ENCODE results near the gene TOM1L2.

Gene TOM1L2

DNA sequence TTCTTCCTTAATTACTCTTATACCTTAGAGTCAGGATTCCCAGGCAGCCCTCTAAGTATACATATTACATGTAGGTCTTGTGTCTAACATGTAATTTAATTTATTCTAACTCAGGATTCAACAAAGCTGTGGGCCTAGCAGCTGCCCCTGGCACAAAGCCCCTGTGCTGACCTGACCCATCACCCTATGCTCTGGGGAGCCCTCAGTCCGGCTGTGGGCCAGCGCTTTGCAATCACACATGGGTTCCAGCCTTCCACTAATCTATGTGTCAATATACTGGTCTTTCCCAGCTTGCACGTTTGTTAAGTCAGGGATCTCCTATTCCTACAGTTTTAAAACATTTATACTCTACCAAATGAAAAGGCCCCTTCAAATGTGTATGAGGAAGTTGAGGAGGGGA, 72.7 kb downstream of the TOM1L2 start:
- DNase-seq (ENCODE audit: low spot score), result no peak

DNA sequence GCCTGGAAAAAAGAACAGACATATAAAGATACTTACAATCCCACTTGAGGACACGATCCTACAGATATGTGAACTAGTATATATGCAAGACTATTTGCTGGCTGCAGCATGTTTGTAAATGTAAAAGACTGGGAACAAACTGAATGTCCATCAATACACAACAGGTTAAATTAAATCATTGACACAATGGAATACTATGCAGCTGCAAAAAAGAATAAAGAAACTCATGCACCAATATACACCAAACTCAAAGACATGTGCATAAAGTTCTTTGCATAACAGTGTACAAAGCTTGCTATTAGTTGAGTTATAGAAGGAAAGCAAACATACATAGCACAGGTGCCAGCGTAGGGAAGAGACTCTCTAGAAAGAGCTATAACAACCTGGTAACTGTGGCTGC, 73.5 kb downstream of the TOM1L2 start:
- no peak for DNase-seq (ENCODE audit: low spot score)

GRCh38 chr17:17897442-17897841, 74.8 kb downstream of the TOM1L2 start:
- DNase-seq (ENCODE audit: low spot score), result no peak

DNA sequence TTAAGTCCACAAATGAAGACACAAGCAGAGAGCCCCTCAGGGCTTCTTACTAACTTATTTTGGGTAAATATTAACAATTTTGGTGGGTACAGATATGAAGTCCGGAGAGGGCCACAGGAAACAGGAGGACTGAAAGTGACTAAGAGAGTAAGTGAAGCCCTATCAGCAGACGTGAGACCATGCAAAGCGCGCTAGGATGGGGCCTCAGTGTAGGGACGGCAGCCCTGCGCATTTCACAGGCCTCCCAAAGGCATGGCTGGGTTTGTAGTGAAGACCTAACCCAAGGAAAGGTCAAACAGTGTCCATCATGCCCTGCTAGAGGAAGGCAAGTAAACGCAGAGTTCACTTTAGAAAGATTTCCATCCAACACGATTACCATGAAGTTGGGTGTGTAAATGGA, 75.5 kb downstream of the TOM1L2 start:
- no peak for DNase-seq (ENCODE audit: low spot score)

- DNase-seq (ENCODE audit: low spot score), result no peak
These were observed 78.2 kb downstream of the TOM1L2 start for GRCh38 chr17:17893801-17894644.

GRCh38 chr17:17892731-17893130, 79.5 kb downstream of the TOM1L2 start:
- DNase-seq (ENCODE audit: low spot score), result no peak

DNA sequence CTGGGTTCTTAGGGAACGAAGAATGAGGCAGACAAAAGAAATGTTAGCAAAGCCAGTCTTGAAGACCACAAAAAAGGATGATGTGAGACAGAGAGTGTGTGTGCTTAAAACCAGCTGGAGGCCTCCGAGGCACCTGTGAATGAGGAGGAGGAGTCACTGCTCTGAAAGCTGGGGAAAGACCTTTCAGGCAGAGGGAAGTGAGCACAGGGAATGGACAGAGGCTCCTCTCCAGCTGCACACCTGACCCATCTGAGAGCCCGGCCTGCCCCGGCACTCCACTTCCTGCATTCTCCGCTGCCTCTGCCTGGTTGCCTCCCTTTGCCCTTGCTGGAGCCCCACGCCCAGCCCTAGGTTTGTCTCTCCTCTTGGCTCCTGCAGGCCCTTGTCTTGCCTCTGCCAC, 80.2 kb downstream of the TOM1L2 start:
- DNase-seq (ENCODE audit: low spot score), result no peak

GRCh38 chr17:17890773-17891759, 81.1 kb downstream of the TOM1L2 start:
- peak; percentile 87 for DNase-seq (ENCODE audit: low spot score)

- DNase-seq (ENCODE audit: low spot score), result no peak
These were observed 82.3 kb downstream of the TOM1L2 start for GRCh38 chr17:17889922-17890321.

GRCh38 chr17:17888821-17889220, 83.4 kb downstream of the TOM1L2 start:
- no peak for DNase-seq (ENCODE audit: low spot score)

DNA sequence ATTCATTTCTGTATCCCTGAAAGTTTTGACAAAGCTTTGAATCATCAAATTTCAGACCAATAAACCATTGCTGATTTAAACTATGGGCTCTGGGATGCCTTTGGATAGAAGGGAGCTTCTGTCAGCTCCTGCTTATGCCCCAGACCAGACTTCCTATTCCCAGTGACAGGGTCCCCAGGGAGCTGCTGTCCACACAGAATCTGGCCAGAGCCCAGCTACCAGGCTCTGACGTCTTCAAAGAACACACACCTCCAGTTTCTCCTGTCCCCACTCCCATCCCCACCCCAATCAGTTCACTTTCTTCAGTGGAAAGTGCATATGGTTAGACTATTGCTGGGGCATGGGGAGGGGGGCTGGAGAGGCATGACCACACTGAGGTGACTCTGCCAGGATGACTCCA, 83.8 kb downstream of the TOM1L2 start:
- DNase-seq (ENCODE audit: low spot score), result no peak

DNA sequence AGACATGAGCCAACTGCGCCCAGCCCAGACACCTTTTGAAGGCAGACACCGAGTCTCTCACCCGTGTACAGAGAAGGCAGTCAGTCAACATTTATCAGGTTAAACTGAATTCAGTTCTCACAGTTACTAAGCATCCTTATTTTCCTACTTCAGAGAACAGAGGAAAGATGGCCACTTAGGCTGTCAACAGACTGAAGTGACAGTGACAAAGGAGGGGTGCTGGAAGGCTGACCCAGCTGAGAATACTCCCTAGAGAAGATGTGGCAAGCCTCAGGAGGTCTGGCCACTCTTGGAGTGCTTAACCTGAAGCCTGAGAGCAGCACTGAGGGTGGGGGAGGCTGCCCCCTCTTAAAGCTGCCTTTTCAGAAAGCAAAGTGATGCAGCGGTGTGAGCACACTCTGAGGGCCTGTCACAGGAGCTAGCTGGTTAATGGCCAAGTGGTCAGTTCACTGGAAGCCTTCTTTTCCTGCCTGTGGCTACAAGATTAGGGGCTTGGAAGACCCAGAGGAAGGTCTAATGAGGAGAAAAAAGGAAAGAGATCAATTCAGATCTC, 84.4 kb downstream of the TOM1L2 start:
- no peak for DNase-seq (ENCODE audit: low spot score)

DNA sequence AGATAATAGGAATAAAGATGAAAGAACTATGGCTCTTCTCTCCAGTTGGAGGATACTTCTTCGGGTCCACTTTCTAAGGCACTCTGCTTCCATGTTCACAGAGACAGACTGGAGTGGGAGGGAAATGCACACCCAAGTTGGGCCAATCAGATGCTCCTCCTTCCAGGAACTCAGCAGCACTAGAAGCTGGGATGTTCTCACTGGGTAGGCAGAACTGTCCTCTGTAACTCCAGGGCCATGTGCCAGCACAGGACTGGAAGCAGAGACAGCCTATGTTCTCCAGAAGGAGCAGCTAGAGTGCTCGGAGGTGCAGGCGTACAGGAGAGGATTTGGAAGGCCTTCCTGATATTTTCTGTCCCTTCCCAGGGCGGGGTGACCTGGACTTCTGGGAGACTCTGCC, 85.5 kb downstream of the TOM1L2 start:
- no peak for DNase-seq (ENCODE audit: low spot score)

DNA sequence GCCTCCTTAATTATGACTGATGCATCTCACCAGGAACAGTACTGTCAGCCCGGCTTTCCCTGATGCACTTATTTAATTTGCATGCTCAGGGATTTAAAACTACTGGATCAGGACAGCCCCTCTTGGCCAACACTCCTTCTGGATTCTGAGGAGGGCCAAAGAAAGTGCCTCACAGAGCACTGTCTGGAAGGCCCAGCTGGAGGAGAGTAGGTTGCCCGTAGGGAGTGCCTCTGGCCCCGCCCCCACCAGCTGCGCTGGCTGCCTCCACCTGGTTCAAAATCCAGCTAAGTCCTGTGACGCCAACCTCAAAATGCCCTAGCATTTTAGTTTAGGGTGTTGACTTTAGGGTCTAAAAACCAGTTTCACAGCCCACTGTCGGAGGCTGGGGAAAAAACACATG, 86.0 kb downstream of the TOM1L2 start:
- no peak for DNase-seq (ENCODE audit: low spot score)

DNA sequence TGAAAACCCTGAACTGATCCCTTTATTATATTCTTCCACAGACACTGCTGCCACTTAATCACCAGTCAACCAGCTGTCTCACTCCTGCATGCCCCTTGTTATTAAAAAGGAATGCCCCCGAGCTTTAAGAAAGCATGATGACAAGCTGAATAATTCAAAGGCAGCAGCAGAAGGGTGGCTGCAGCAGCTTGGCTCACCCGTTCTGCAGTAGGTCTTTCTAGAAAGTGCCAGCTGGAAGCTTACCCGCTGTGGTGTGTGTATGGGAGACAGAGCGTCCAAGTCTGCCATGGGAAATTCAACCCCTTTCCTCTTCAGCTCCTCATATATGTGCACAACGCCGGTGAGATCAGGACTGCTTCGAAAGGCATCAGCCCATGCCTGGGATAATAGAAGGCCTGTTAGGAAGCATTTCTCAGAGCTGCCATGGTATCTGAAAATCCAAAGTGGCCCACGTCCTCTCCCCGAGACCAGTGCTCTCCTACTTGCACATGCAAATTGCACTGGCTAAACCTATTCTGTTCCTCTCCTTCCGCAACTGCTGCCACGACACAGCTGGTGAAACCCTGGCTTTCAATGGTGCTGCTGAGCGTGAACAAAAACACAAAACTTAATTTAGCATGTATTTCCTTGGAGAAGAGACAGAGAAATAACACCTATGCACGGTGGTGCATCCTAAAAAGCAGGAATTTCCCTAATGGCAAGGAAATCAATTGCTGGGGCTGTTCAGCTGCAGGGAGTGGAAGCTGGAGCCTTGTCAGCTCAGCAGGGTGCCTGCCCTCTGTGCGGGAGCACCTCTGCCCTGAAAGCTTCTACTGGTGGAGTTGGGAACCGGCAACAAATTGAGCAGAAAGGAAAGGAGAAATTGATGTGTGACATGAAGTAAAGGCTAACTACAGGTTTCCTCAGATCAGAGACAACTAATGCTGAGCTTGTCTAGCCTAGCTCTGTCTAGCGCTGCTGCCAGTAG, 87.5 kb downstream of the TOM1L2 start:
- no peak for DNase-seq (ENCODE audit: low spot score)

DNA sequence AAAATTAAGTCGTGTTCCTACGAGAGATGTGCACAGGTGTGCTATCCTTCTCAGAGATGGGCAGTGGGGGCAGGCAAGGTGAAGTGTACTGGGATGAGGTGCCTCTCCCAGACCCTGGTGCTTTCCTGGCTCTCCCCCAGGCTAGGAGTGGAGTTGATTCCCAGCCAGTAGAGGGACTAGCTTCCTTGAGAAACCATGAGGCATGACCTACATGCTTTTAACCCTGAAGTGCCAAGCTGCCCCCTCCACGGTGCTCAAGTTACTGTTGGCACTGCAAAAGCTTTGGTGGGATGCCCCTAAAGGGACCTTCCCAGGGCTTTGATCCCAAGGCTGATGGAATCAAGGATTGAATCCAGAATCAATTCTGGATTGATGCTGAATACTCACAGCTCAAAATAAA, 88.4 kb downstream of the TOM1L2 start:
- DNase-seq (ENCODE audit: low spot score), result no peak

- no peak for DNase-seq (ENCODE audit: low spot score)
These were observed 90.1 kb downstream of the TOM1L2 start for GRCh38 chr17:17882082-17882581.

DNA sequence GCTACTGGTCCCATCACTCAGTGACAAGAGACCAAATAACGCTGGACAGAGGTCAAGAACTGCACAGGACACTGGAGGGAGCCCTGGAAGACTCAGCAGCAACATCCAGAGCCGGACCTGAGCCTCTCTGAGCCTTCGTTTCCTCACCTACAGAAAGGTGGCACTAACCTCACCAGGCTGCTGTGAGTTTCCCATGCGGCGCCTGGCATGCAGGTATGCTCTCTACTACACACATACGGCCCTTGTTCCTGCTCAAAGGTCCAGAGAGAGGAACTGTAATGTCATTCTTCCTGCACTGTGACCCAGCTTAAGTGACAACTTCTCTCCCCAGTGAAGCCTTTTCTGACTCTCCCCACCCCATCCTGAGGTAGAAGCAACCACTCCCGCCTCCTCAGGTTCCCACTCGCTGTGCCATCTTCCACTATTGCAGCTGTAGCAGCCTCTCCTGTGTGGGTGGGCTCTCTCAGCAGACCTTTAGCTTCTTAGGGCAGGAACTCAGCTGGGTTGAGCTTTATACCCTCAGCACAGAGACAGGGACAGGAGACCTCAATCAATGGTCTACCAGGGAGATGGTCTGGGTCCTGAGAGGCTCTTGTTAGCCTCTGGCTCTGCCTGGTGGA, 91.5 kb downstream of the TOM1L2 start:
- DNase-seq (ENCODE audit: low spot score), result no peak

DNA sequence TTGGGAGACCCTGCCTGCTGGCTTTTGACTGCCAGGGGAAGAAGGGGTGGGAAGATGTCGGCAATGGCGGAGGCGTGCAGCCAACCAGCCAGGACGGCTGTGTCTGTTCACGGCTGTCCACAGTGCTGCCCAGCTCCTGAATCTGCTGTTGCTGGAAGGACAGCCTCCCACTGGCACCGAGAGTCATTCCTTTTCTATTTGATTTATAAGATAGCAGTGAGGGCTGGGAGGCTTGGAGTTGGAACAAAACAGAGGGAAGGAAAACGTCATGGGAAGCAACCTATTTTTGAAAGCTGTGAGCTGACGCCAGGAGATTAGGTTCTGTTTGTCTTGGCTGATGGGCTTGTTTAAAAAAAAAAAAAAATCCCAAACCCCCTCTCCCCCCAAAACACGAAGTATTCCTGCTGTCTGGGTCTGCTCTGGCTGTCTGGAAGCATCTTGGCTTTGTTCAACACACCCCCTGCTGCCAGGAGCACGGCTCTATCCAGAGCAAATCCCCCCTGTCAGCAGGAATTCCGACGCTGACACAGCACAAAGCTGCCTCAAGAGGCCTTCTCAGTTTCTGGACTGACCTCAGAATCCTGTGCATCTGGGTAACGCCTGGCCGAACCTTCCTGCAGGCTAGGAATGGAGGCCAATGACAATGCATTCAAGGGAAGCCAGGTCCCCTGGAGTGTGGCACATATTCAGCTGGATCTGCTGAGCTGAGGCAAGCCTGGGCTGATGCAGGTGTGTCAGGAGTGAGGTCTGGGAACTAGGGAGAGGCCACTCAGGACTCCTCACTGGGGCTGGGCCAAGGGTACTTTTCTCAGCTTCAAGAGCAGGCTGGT, 94.5 kb downstream of the TOM1L2 start:
- peak; percentile 78 for DNase-seq (ENCODE audit: low spot score)

GRCh38 chr17:17876959-17877528, 95.2 kb downstream of the TOM1L2 start:
- DNase-seq (ENCODE audit: low spot score), result peak; percentile 40

Data from AG20443 (cell line).